ENCODE results near the gene CNEP1R1. TPM values are rescaled to one million over a fixed set of nuclear protein-coding genes. Genes with fewer than 3 reads are reported as not detected.

Gene CNEP1R1
- total RNA-seq, 2 donors from 2014 or later: 20.2 to 24.9 TPM

DNA sequence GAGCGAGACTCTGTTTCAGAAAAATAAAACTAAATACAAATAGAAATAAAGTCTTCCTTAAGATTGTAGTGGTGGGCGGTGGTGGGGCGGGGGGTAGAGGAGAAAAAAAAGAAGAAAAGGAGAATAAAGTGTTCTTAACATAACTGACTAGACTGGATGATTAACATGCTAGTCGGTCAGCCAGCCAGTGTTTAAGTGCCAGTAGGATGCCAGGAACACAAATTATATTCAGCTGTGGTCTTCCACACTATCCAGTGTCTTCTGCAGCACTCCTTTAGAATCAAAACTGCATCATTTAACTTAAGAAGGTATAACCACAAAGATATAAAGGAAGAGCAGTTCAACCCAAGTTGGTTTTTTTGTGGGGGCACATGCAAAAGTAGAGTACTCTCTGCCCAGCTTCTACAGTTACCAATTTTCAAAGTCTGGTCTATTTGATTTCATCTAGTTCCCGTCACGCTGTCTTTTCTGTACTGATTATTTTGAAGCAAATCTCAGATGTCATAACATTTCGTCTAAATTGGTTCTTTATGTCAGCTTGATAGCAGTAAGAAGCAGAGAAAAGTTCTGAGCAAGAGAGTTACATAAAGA, 56.5 kb downstream of the CNEP1R1 start:
- H3K4me3 ChIP-seq (ENCODE audit: low read length): no peak overlapping the region
- 94 to 96% methylated on average over 4 to 6 of the region's 7 CpGs for WGBS, 2 experiments (ENCODE audit: insufficient coverage in 1 of 2, insufficient read length in 1 of 2)
- H3K27ac Mint-ChIP-seq: no peak overlapping the region
- H3K4me1 Mint-ChIP-seq: no peaks in the 10 kb centered on the region
- TF ChIP-seq, protein P1, sequence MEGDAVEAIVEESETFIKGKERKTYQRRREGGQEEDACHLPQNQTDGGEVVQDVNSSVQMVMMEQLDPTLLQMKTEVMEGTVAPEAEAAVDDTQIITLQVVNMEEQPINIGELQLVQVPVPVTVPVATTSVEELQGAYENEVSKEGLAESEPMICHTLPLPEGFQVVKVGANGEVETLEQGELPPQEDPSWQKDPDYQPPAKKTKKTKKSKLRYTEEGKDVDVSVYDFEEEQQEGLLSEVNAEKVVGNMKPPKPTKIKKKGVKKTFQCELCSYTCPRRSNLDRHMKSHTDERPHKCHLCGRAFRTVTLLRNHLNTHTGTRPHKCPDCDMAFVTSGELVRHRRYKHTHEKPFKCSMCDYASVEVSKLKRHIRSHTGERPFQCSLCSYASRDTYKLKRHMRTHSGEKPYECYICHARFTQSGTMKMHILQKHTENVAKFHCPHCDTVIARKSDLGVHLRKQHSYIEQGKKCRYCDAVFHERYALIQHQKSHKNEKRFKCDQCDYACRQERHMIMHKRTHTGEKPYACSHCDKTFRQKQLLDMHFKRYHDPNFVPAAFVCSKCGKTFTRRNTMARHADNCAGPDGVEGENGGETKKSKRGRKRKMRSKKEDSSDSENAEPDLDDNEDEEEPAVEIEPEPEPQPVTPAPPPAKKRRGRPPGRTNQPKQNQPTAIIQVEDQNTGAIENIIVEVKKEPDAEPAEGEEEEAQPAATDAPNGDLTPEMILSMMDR (conservative IDR thresholded peaks at IDR 0.05): no peak
- H3K4me3 Mint-ChIP-seq: no peak overlapping the region
- peaks cover 63% of the 10 kb centered on the region for H3K36me3 Mint-ChIP-seq (ENCODE audit: low read depth)
- H3K4me1 ChIP-seq (ENCODE audit: control insufficient read depth, insufficient read depth, low read length): no peaks in the 10 kb centered on the region
- H3K9me3 Mint-ChIP-seq: no peaks in the 10 kb centered on the region
- no peak overlapping the region for H3K27ac ChIP-seq (ENCODE audit: low read depth, low read length)
- peaks cover 61% of the 10 kb centered on the region for H3K36me3 ChIP-seq (ENCODE audit: control insufficient read depth, insufficient read depth, low read length)
- DNase-seq: no peak
- no peaks in the 10 kb centered on the region for H3K9me3 ChIP-seq (ENCODE audit: control insufficient read depth, low read length)
- no peaks in the 10 kb centered on the region for H3K27me3 Mint-ChIP-seq (ENCODE audit: insufficient read depth)
- no peaks in the 10 kb centered on the region for H3K27me3 ChIP-seq (ENCODE audit: control insufficient read depth, insufficient read depth, low read length, poor library complexity, severe bottlenecking)
- no peak overlapping the region for H3K9ac ChIP-seq (ENCODE audit: extremely low read depth, low read length, poor library complexity, severe bottlenecking)

DNA sequence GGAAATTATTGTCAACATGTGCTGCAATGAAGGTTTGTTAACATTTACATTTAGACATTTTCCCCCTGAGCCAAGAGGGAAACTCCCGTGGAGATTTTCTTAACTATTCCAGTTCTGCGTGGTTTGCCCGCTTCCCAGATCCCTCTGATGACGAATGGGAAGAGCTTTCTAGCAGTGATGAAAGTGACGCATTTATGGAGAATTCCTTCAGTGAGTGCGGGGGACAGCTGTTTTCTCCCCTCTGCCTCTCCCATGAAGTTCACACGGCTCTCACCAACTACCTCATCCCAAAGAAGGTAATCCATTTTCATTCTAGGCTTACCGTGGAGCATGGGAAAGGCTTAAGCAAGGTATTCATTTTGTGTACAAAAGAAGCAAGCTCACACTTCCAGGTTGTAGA, 59.0 kb downstream of the CNEP1R1 start:
- H3K27ac Mint-ChIP-seq: no peak overlapping the region
- Histone ChIP-seq H3K27me3 (ENCODE audit: control insufficient read depth, insufficient read depth, low read length, poor library complexity, severe bottlenecking) (no peaks in the 10 kb centered on the region), H3K4me3 (ENCODE audit: low read length) (no peak overlapping the region), H3K27ac (ENCODE audit: low read depth, low read length) (no peak overlapping the region), H3K36me3 (ENCODE audit: control insufficient read depth, insufficient read depth, low read length) (peaks cover 64% of the 10 kb centered on the region), H3K4me1 (ENCODE audit: control insufficient read depth, insufficient read depth, low read length) (no peaks in the 10 kb centered on the region), H3K9me3 (ENCODE audit: control insufficient read depth, low read length) (no peaks in the 10 kb centered on the region), H3K9ac (ENCODE audit: extremely low read depth, low read length, poor library complexity, severe bottlenecking) (no peak overlapping the region)
- H3K27me3 Mint-ChIP-seq (ENCODE audit: insufficient read depth): no peaks in the 10 kb centered on the region
- no peaks in the 10 kb centered on the region for H3K9me3 Mint-ChIP-seq
- no peak overlapping the region for H3K4me3 Mint-ChIP-seq
- no peaks in the 10 kb centered on the region for H3K4me1 Mint-ChIP-seq
- H3K36me3 Mint-ChIP-seq (ENCODE audit: low read depth): peaks cover 65% of the 10 kb centered on the region
- no peak for DNase-seq
- TF ChIP-seq, protein P1 (conservative IDR thresholded peaks at IDR 0.05): no peak
- 93 to 95% methylated on average over 8 of the region's 8 CpGs for WGBS, 2 experiments (ENCODE audit: insufficient coverage in 1 of 2, insufficient read length in 1 of 2)

DNA sequence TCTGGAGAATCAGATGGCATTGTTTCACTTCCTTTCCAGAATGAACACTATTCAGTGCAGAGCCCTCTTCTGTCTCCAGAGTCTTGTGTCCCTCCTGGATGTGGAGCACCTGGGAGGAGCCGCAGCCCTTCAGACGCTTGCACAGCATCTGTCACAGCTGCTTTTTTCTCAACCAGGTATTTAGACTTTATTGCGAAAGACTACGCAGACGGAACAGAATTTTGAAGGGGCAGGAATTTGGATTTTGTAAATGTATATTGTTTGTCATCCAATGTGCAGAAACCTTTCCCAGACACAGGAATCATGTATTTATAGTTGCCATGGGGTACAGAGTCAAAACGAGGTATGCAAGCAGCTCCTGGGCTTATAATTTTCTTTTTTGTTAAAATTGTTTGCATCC, 61.2 kb downstream of the CNEP1R1 start:
- Histone ChIP-seq H3K4me3 (ENCODE audit: low read length) (no peak overlapping the region), H3K27ac (ENCODE audit: low read depth, low read length) (no peak overlapping the region), H3K36me3 (ENCODE audit: control insufficient read depth, insufficient read depth, low read length) (peaks cover 76% of the 10 kb centered on the region), H3K27me3 (ENCODE audit: control insufficient read depth, insufficient read depth, low read length, poor library complexity, severe bottlenecking) (no peaks in the 10 kb centered on the region), H3K9ac (ENCODE audit: extremely low read depth, low read length, poor library complexity, severe bottlenecking) (no peak overlapping the region), H3K4me1 (ENCODE audit: control insufficient read depth, insufficient read depth, low read length) (no peaks in the 10 kb centered on the region), H3K9me3 (ENCODE audit: control insufficient read depth, low read length) (no peaks in the 10 kb centered on the region)
- no peaks in the 10 kb centered on the region for H3K4me1 Mint-ChIP-seq
- peaks cover 60% of the 10 kb centered on the region for H3K36me3 Mint-ChIP-seq (ENCODE audit: low read depth)
- H3K27ac Mint-ChIP-seq: no peak overlapping the region
- DNase-seq: no peak
- no peaks in the 10 kb centered on the region for H3K9me3 Mint-ChIP-seq
- no peaks in the 10 kb centered on the region for H3K27me3 Mint-ChIP-seq (ENCODE audit: insufficient read depth)
- TF ChIP-seq, protein P1 (conservative IDR thresholded peaks at IDR 0.05): no peak
- H3K4me3 Mint-ChIP-seq: no peak overlapping the region
- WGBS, 2 experiments (ENCODE audit: insufficient coverage in 1 of 2, insufficient read length in 1 of 2): 95% methylated on average over 5 to 6 of the region's 6 CpGs

Other genes with a start within 250 kb of the CNEP1R1 start
- gene ZNF423, start 169.1 kb upstream of the CNEP1R1 start, total RNA-seq: 10 to 100 TPM; 30.3 to 41.9 TPM
- 10 to 100 TPM; 13.0 to 14.9 TPM for gene HEATR3, start 40.7 kb downstream of the CNEP1R1 start, total RNA-seq
- gene TENT4B, start 128.1 kb downstream of the CNEP1R1 start, total RNA-seq: 10 to 100 TPM; 12.8 to 14.1 TPM
- 10 to 100 TPM; 30.1 to 37.2 TPM for gene ADCY7, start 241.3 kb downstream of the CNEP1R1 start, total RNA-seq